Right ventricle myocardium inferior (tissue), 1 donor: ENCODE data around the gene RAB38. TPM values are rescaled to one million over a fixed set of nuclear protein-coding genes. Genes with fewer than 3 reads are reported as not detected.

Experiments used
- ATAC-seq: fragments of 200-7000 bp; cut with Tn5 transposase; one replicate; pipeline ENCODE4 v1.9.1; 2020; ENCODE audit warnings: mild to moderate bottlenecking, moderate library complexity
- DNase-seq: peaks from one replicate; pipeline ENCODE4 v3.0.0; 2021; ENCODE audit errors: missing footprints
- intact Hi-C: fragments of 100-400 bp; cut with DNase I; formaldehyde crosslinking; loops from one replicate; pipeline ENCODE4 v1.11.0; 2022
- total RNA-seq: library from RNA; stranded (reverse); fragmentation: NEBNext Ultra II Directional; extraction: Animal tissue kit (Norgen Biotek cat#: 25700); gene quantifications from one replicate; pipeline ENCODE4 v1.2.1, GENCODE V29; 2021
- donor health status: DM: no; HTN: yes; CAD: no; lungs with severe emphysema.

Gene RAB38
- total RNA-seq, 1 donor from 2014 or later: 0.70 TPM

DNA sequence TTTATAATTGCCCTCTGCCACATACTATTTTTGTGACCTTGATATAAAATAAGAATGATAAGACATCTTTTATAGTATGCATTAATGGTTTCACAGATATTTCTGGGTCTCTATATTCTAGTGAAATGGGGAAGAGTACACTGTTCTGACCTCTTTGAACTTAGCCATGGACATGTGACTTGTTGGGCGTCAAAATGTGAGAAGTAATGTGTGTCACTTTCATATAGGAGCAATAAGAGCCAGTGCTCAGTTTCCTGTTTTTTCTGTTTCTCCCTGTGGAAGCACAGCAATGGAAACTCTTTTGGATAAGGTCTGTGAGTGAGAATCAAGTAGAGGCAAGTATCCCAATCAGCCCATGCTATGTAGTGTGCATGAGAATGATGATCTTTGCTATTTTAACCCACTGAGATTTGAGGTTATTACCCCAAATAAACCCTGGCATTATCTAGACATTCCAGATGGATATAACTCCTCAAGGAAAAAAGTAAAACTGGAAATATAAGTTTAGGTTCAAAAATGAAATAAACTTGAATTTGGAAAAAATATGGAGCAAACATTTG is 60.7 kb downstream of the RAB38 start:
- intact Hi-C loops: no loop called here
- DNase-seq (no peak), ATAC-seq (no peak)

DNA sequence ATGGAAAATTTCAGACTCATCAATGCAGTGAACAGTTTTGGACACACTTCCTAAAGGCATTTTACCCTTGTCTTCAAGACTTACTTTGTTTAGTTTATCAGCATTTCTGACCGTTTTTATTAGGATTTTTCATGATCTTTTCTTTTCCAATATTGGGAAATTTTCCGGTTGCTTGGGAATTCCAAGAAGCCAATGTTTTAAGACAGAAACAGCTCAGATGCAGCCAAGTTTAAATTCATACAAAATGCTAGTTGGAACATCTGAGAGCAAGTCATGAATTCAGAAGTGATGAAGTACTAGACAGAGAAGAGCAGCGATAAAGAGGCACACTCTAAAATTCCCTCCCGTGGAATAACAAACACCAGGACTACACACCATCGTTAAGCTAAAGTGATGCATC is 68.6 kb downstream of the RAB38 start:
- intact Hi-C loops: no loop called here

DNA sequence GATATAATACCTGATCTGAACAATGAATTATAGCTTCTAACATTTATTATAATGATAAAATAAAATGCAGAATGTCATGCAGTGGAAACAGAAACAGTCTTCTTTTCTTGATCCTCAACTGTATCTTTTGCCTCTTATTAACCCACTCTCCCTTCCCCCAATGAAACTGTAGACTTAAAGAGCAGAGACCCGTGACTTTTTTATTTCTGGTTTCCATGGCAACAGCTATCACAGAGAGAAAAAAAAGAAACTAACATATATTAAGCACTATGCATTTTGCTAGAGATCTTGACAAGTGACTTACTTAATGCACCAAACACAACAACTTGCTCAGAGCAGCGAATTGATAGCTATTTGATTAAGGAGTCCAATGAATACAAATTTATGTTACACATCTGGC is 69.3 kb downstream of the RAB38 start:
- no peak for DNase-seq
- intact Hi-C loops: no loop called here
- ATAC-seq: no peak

More for the DNA sequence above, 68.6 kb downstream of the RAB38 start:
- ATAC-seq (no peak), DNase-seq (no peak)

DNA sequence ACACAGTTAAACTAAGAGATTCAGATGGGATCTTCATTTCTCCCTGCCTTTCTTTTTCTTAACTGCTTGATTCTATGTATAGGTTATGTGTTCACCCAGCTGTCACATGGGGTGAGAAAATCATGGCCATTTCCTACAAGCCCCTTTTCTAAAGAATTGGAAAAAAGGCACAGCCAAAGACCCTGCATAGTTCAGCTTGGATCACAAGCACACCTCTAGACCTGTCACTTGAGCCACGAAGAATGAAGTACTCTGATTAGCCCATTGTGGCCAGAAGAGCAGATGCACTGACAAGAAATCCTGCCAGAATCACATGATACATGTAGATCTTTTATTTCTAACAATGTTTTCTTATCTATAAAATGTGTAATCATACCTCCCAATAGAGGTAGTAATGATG is 69.7 kb downstream of the RAB38 start:
- intact Hi-C loops: no loop called here
- DNase-seq: no peak
- no peak for ATAC-seq

DNA sequence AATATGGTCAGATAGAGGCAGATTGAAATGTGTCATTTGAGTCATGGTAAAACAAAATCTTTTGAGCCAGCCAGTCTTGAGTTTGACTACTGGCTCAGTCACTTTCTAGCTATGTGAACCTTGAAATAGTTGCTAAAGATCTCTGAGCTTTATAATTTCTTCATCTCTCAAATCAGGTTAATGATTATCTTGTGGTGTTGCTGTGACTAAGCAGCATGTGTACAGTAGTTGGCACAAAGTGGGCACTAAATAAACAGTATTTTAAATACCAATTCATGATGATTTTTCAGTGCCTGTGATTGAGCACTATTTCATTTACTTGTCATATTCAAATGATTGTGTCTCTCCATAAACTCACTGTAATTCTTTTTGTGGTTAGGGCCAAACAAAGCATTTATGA is 70.8 kb downstream of the RAB38 start:
- DNase-seq: no peak
- ATAC-seq: no peak
- intact Hi-C loops: no loop called here

DNA sequence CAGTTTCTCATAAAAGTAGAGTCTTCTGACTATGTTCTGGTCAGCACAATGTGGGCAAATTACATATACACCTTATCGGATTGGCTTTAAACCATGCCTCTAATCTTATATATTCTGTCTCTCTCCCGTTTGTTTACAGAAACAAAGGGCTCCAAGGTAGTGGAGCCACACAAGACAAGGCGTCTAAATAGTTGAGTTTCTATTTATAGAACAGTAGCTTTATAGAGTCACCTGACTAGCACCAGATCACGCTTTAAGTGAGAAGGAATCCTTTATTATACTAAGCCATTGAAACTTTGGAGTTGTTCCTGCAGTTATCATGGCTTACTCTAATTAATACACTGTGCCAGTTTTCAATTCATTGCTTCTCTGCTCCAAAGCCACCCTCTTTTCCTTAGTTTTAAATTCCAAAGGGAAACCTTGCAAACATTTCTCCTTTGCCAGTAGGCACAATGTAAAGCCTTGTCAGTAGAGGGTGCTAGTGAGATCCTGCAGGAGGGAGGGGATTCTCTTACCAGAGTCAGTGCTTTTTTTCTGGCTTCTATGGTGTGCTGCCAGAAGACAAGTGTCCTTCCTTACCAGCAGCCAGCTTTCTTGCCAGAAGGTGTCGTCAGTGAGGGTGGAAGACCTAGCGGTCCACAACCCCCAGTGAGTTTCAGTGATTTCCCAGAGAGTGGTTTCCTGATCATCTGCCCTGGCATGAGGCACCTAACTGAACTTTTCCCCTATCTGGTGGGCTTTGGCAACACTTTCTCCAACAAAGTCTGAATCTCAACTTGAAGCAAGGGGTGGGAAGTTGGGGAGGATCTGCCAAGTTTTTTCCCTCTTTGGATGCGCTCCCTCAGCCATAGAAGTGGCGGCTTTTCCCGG is 71.7 kb downstream of the RAB38 start:
- ATAC-seq: no peak
- intact Hi-C loops: no loop called here
- DNase-seq: no peak

DNA sequence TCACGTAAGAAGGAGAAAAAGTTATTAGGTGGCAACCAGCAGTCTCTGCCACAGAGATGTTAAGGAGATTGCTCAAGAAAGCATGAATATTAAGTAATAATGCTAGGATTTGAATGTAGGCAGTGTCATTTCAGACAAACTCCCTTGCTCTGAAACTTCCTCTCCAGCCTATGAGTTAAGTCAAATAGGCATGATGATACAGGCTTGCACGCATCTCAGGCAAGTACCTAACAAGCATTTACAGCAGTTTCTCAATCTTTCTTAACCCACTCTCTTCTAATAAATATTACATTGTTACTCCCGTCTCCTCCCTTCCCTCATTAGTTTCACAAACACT is 72.7 kb downstream of the RAB38 start:
- no peak for ATAC-seq
- DNase-seq: no peak
- intact Hi-C loops: no loop called here

DNA sequence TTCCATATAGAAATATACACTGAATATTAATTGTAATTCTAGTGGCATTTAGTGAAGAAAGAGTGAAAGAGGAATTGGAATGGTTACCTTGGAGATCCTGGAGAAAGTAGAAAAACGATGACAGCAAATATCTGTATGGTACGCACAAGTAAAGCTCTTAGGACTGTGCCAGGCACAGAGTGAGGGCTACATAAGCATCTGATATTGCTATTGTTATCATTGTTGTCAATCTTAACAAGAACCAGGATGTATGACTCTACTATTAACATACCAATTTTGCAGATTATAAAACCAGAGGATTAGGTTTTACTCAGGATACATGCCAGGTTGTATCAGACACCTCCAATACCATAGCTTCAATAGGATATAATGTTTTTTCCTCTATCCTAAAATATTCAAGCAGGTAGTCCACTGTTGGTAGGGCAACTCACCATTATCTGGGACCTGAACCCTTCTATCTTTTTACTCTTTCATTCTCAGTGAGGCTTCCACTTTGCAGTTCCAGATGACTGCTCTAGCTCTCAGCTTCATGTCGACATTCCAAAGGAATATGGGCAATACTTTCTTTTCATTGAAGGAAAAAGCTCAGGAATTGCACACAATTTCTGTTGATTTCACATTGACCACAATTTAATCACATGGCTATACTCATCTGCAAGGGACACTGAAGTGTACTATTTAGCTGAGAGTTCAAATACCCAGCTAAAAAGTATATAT is 73.2 kb downstream of the RAB38 start:
- no peak for DNase-seq
- no peak for ATAC-seq
- intact Hi-C loops: no loop called here

DNA sequence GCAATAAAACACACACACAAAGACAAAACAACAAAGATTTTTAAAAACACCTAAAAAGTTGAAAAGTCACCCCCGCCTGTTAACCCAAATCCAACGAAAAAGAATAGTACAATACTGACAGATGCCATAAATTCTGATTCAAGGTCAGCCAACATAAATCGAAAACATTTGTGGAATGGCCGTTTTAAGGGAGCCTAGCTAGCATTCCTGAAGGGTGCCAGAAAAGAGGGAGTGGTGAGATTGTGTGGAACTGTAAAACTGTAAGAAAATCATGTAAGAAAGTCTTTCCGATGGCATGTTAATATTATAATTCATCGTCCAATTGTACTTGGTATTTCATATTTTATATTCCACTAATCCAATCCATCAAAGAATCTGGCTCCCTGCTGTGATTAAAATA is 75.1 kb downstream of the RAB38 start:
- DNase-seq: no peak
- intact Hi-C loops: no loop called here
- no peak for ATAC-seq

DNA sequence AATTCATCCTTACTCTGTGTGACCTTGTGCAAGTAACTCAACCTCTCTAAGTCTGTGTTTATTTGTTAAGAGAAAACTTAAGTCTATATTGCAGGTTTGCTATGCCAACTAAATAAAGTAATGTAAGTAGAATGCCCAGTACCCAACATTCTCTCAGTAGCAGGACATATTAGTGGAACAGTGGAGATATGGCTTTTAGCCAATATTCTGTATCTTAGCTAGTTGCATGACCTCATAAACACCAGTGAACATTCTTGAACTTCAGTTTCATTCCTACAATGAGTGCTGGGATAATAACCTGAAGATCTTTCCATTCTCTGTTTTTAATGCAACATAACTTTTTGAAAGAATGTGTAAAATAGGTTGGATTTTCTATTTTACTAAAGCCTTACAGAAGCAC is 77.0 kb downstream of the RAB38 start:
- DNase-seq (no peak), ATAC-seq (no peak)
- intact Hi-C loops: no loop called here

DNA sequence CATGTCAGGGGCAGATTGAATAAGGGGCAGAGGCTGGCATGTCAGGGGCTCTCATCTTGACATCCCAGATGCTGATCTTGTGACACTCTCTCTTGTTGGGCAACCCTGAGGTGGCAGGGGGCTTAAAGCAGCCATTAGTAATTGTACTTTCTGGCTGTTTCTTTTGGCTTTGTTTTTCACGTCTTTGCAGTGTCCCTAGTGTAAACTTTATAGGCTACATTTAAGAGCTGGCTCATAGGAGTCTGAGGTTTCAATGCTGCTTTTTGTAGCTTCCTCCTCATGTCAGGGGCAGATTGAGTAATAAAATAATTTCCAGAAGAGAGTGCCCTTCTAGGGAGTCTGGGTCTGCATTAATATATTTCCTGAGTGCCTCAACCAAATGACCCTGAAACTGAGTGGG is 86.1 kb downstream of the RAB38 start:
- intact Hi-C loops: no loop called here
- no peak for DNase-seq
- no peak for ATAC-seq

DNA sequence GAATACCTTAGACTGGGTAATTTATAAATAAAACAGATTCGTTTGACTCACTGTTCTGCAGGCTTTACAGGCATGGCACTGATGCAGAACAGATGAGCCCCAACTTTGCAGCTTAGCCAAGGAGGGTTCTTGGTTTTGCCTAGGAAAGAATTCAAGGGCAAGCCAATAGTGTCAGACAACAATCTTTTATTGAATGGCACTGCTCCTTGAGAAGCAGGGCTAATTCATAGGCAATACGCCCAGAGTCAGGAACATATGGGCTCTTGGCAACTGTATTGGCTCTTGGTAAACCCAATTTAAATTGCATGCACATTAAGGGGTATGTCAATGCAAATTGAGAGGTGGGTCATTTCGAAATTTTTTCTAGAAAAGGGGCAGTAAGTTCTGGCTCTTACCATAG is 87.9 kb downstream of the RAB38 start:
- ATAC-seq (no peak), DNase-seq (no peak)

DNA sequence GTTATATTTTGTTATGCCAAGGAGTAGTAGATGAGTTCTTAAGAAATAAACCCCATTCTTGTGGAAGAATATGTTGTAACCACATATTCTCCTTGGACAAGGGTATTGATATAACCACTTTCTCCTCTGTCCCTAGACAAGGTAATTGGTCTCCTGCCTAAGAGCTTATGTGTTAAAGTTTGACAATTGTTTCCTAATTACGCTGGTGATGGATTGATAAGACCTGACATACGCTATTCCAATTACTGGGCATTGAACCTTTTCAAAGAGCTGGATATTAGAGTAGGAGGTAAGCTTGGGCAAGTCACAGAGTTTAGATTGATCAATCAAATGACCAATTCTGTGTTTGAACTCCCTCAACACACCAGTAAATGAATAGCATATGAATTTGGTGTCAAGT is 88.9 kb downstream of the RAB38 start:
- ATAC-seq (no peak), DNase-seq (no peak)
- intact Hi-C loops: no loop called here

More for the DNA sequence above, 87.9 kb downstream of the RAB38 start:
- intact Hi-C loops: no loop called here

DNA sequence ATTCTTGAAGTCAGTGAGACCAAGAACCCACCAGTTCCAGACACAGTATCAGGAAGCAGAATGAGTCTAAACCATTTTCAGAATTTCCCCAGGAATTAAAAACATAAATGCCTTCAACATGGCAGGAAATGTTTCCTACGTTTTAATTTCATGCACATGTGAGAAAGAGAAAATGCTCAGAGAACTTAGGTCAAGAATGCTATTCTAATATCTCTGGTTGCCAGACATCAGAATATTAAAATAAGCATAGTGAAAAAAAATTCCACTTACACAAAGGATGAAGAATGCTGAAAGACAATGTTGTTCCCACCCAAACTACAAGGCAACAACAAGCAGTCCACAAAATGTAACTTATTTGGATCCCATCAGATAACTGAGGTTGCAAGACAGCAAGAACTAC is 104.8 kb downstream of the RAB38 start:
- intact Hi-C loops: no loop called here
- no peak for ATAC-seq
- no peak for DNase-seq

DNA sequence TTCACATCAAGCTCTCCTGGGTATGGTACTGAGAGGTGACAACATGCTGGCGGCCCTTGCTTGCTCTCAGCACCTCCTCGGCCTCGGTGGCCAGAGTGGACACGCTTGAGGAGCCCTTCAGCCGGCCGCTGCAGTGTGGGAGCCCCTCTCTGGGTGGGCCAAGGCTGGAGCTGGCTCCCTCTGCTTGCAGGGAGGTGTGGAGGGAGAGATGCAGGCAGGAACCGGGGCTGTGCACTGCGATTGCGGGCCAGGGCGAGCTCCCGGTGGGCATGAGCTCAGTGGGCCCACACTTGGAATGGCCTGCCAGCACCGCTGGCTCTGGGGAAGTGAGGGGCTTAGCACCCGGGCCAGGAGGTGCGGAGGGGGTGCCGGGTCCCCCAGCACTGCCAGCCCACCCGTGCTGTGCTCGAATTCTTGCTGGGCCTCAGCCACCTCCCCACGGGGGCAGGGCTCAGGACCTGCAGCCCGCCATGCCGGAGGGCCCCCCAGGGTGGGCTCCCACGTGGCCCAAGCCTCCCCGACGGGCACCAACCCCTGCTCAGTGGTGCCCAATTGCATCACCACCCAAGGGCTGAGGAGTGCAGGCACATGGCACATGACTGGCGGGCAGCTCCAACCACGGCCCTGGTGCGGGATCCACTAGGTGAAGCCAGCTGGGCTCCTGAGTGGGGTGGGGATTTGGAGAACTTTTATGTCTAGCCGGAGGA is 106.2 kb downstream of the RAB38 start:
- intact Hi-C loops: no loop called here
- DNase-seq (peak; percentile 49), ATAC-seq (no peak)

DNA sequence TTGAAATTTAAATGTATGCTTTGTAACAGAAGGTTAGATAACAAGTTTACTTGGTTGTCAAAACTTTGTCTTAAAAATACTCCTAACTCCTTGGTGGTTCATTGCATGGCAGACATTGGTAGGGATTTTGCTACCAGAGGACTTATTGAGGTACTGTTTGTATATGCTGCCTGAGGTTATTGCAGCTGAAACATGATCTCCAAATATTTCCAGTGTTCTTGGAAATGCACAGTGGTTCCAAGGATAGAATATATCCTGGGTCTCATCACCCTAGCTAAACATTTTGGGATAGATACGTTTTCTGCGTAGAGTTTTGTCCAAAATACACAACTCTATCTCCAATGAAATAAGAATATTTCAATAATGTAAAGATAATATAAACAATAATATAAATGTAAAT is 109.2 kb downstream of the RAB38 start:
- intact Hi-C loops: no loop called here
- DNase-seq (no peak), ATAC-seq (no peak)

DNA sequence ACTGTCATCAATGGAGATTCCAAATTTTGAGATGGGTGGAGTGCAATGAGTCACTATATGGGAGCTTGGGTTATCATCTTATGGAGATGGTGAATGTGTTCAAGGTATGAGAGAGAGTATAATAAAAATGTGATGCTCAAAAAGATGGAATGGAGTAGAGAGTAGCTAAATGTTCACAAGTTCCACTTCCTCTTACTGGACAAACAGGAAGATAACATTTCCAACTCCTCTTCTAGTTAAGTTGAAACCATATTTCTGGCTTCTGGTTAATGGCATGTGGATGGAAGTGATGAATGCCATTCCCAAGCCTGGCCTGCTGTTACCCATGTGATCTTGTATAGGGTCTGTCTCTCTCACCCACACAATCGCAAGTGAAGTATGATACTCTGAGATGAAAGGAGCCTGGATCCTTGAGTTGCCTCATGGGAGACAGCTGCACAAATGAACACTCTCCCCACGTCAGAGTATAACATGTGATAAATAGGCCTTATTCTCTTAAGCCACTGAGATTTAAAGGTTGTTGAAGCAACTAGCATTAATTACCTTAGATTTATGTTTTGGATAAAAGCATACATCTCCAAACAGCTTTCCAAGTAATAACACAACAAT is 111.0 kb downstream of the RAB38 start:
- ATAC-seq (no peak), DNase-seq (no peak)
- intact Hi-C loops: no loop called here
